Panc1 (cell line): Measurements from ENCODE around the gene HTR1D. TPM values are rescaled to one million over a fixed set of nuclear protein-coding genes. Genes with fewer than 3 reads are reported as not detected.

Source experiments
- ATAC-seq: fragments of 200-7000 bp; cut with Tn5 transposase; 2 replicates; pipeline ENCODE4 v1.9.1; 2020; ENCODE audit warnings: mild to moderate bottlenecking, moderate library complexity
- BruUV-seq: library from RNA; stranded (reverse); fragments of 400-500 nt; replicated peaks from 2 replicates; lab custom pipeline; 2021; lab: Mats Ljungman, UMichigan
- CTCF ChIA-PET: fragments of 300-600 bp; sonication (Branson Sonifier 250); formaldehyde crosslinking; loops from one replicate; lab custom pipeline; 2022; ENCODE audit warnings: antibody characterized with exemption; lab: Charles Lee
- POLR2A ChIA-PET: fragments of 300-600 bp; sonication (Branson Sonifier 250); formaldehyde crosslinking; loops from one replicate; lab custom pipeline; 2022; ENCODE audit warnings: antibody characterized with exemption; lab: Charles Lee
- DNase-seq: peaks from one replicate; pipeline ENCODE4 v3.0.0-alpha.2; 2010; ENCODE audit warnings: low read depth, low spot score
- H3K27ac ChIP-seq: 2 replicates; pipeline ENCODE4 v1.5.1; 2011; ENCODE audit warnings: mild to moderate bottlenecking, low read length, inconsistent platforms
- H3K27me3 ChIP-seq: fragments of 200-500 bp; sonication (Bioruptor generic); 2 replicates; pipeline ENCODE4 v1.6.0; 2014; ENCODE audit warnings: low read length, inconsistent platforms; ENCODE audit not compliant: control insufficient read depth, insufficient read depth
- H3K36me3 ChIP-seq: fragments of 200-500 bp; sonication (Bioruptor generic); 2 replicates; pipeline ENCODE4 v1.5.1; 2014; ENCODE audit warnings: inconsistent platforms, mild to moderate bottlenecking, low read length, moderate library complexity; ENCODE audit not compliant: control insufficient read depth, insufficient read depth
- H3K4me1 ChIP-seq: 2 replicates; pipeline ENCODE4 v1.5.1; 2011; ENCODE audit warnings: inconsistent platforms, mild to moderate bottlenecking, low read length, moderate library complexity; ENCODE audit not compliant: control insufficient read depth, insufficient read depth
- H3K4me3 ChIP-seq, 2 experiments: 2 replicates each; pipeline ENCODE4 v1.5.1; 2011 to 2012; ENCODE audit warnings: low read depth in 2 of 2, low read length in 2 of 2, mild to moderate bottlenecking in 2 of 2, inconsistent platforms in 1 of 2, moderate library complexity in 1 of 2
- H3K9me3 ChIP-seq: fragments of 200-500 bp; sonication (Bioruptor generic); 2 replicates; pipeline ENCODE4 v1.5.1; 2014; ENCODE audit warnings: low read depth, mild to moderate bottlenecking, inconsistent platforms, low read length, moderate library complexity; ENCODE audit not compliant: control insufficient read depth, insufficient read depth
- CTCF ChIP-seq: fragments of 450-650 bp; IDR thresholded peaks from 2 replicates; pipeline ENCODE4 v1.5.1; 2017; ENCODE audit warnings: mild to moderate bottlenecking
- POLR2AphosphoS5 ChIP-seq: IDR thresholded peaks from 2 replicates; pipeline ENCODE4 v1.6.1; 2012; ENCODE audit warnings: mild to moderate bottlenecking, low read depth, low read length, moderate library complexity
- REST ChIP-seq, 2 experiments: IDR thresholded peaks; 2 replicates each; pipeline ENCODE4 v1.6.1; 2011 to 2012; ENCODE audit warnings: low read depth in 2 of 2, control low read depth in 1 of 2, low read length in 1 of 2, mild to moderate bottlenecking in 1 of 2, moderate library complexity in 1 of 2; ENCODE audit not compliant: insufficient read depth in 1 of 2
- SIN3A ChIP-seq: IDR thresholded peaks from 2 replicates; pipeline ENCODE4 v1.6.1; 2012; ENCODE audit warnings: low read depth, mild to moderate bottlenecking, low read length, moderate library complexity, borderline replicate concordance; ENCODE audit not compliant: insufficient read depth
- TCF7L2 ChIP-seq: IDR thresholded peaks from 2 replicates; pipeline ENCODE4 v1.6.1; 2011; ENCODE audit warnings: mild to moderate bottlenecking, low read depth, low read length, inconsistent platforms
- in situ Hi-C: cut with HindIII; loops from 2 replicates; pipeline ENCODE4 v1.10.0; 2016; ENCODE audit warnings: low sequenced_read_pairs, low pct_unique_long_range_greater_than_20kb
- intact Hi-C: fragments of 100-400 bp; cut with micrococcal nuclease; formaldehyde crosslinking; loops from one replicate; pipeline ENCODE4 v1.10.0; 2022; ENCODE audit not compliant: unreplicated experiment
- total RNA-seq: library from RNA; stranded (reverse); gene quantifications from one replicate; pipeline ENCODE4 v1.2.1, GENCODE V29; 2021; ENCODE audit not compliant: unreplicated experiment

HTR1D gene
- total RNA-seq, 1 experiment from 2014 or later: 3.5 TPM

GRCh38 chr1:23215751-23216449 lies 1.4 kb downstream of the HTR1D start:
- DNase-seq (no peak), ATAC-seq (0 out of 2 replicates have a peak, but pooled peaks have one; percentile 11)
- POLR2A ChIA-PET: no interaction called here
- intact Hi-C loops: no loop called here
- in situ Hi-C loops: no loop called here
- Histone ChIP-seq H3K9me3 (no peaks in the 10 kb centered on the region), H3K27me3 (no peaks in the 10 kb centered on the region), H3K4me3 (peak overlapping the region; percentile 55 to 59; a peak in 3 of 4 replicates), H3K27ac (no peak overlapping the region), H3K4me1 (peaks cover 7% of the 10 kb centered on the region; the same call in 1 of the 2 replicates), H3K36me3 (no peaks in the 10 kb centered on the region)
- CTCF ChIA-PET: interaction anchor here (0.6 to 1.0 kb wide), 3 partner anchors 20 to 242 kb away, joined by 3 read pairs; no protein-coding TSS in a partner anchor
- TF ChIP-seq CTCF (no peak), TCF7L2 (no peak), REST (IDR thresholded peaks at IDR 0.05; ENCODE audit: insufficient read depth in 1 of 2, low read depth in 2 of 2, low read length in 1 of 2) (no peak), POLR2AphosphoS5 (no peak), SIN3A (no peak)
- BruUV-seq: no TSS peak

- CTCF ChIA-PET: no interaction called here
- in situ Hi-C loops: no loop called here
- Histone ChIP-seq H3K27me3 (no peaks in the 10 kb centered on the region), H3K4me3 (no peak overlapping the region), H3K4me1 (peaks cover 7% of the 10 kb centered on the region; the same call in 1 of the 2 replicates), H3K36me3 (no peaks in the 10 kb centered on the region), H3K9me3 (no peaks in the 10 kb centered on the region), H3K27ac (no peak overlapping the region)
- DNase-seq: no peak
- TF ChIP-seq POLR2AphosphoS5: no peak
- TF ChIP-seq CTCF: no peak
- TF ChIP-seq TCF7L2: no peak
- TF ChIP-seq SIN3A: no peak
- no peak for TF ChIP-seq REST (IDR thresholded peaks at IDR 0.05; ENCODE audit: insufficient read depth in 1 of 2, low read depth in 2 of 2, low read length in 1 of 2)
- intact Hi-C loops: no loop called here
- no TSS peak for BruUV-seq
- no peak for ATAC-seq
- POLR2A ChIA-PET: no interaction called here
Observed at GRCh38 chr1:23215291-23215690, 2.0 kb downstream of the HTR1D start.
